Measurements from ENCODE around the gene COMMD10. TPM values are rescaled to one million over a fixed set of nuclear protein-coding genes. Genes with fewer than 3 reads are reported as not detected.

COMMD10 gene
- total and polyA plus RNA-seq, 2 of the 4 experiments (the other 2 are of a cell fraction): 12.8 to 20.4 TPM

GRCh38 chr5:116058346-116058936 is 26.4 kb upstream of the COMMD10 start:
- Histone ChIP-seq H4K20me1 (ENCODE audit: insufficient read depth, low read length) (no peaks in the 10 kb centered on the region), H3K9me3 (ENCODE audit: control insufficient read depth, insufficient read depth, low read length) (no peaks in the 10 kb centered on the region), H3K56ac (ENCODE audit: extremely low read depth, insufficient read depth, low read length) (no peak overlapping the region), H3K4me3 (ENCODE audit: insufficient read depth, low read depth, low read length) (no peak overlapping the region), H3K79me1 (ENCODE audit: low read depth in 1 of 2, low read length in 2 of 2) (no peaks in the 10 kb centered on the region), H3K9ac (ENCODE audit: low read depth, low read length) (no peak overlapping the region), H2BK120ac (ENCODE audit: low read depth, low read length) (no peak overlapping the region), H2BK5ac (ENCODE audit: low read depth, low read length, poor library complexity, severe bottlenecking) (no peak overlapping the region), H4K8ac (ENCODE audit: low read depth in 2 of 2, low read length in 2 of 2) (no peak overlapping the region), H3K27ac (ENCODE audit: insufficient read depth, low read length) (no peak overlapping the region), H3K4me2 (ENCODE audit: low read depth, low read length) (no peak overlapping the region), H3K36me3 (ENCODE audit: control insufficient read depth, insufficient read depth, low read length) (no peaks in the 10 kb centered on the region), H2AK5ac (ENCODE audit: low read depth, low read length) (no peak overlapping the region), H3K9me1 (ENCODE audit: insufficient read depth, low read length) (no peaks in the 10 kb centered on the region), H3K4me1 (ENCODE audit: control insufficient read depth, insufficient read depth, low read length) (no peaks in the 10 kb centered on the region), H3K23ac (ENCODE audit: low read depth, low read length) (no peak overlapping the region), H2AK9ac (replicated peaks; ENCODE audit: low read depth, low read length, poor library complexity) (no peak overlapping the region), H2BK15ac (ENCODE audit: low read depth, low read length) (no peak overlapping the region), H4K5ac (ENCODE audit: low read depth, low read length) (no peak overlapping the region), H3K27me3 (ENCODE audit: control insufficient read depth, insufficient read depth, low read length) (peaks cover 4% of the 10 kb centered on the region), H3K14ac (replicated peaks; ENCODE audit: low read depth, low read length) (no peak overlapping the region), H3K4ac (ENCODE audit: low read depth, low read length) (no peak overlapping the region), H2AFZ (replicated peaks; ENCODE audit: low read length, poor library complexity) (no peak overlapping the region), H3K18ac (ENCODE audit: low read depth, low read length) (no peak overlapping the region), H4K91ac (ENCODE audit: insufficient read depth, low read depth, low read length) (no peak overlapping the region), H2BK20ac (ENCODE audit: low read depth, low read length) (no peak overlapping the region)
- DNase-seq: no peak
- 75% methylated on average over 4 of the region's 13 CpGs; no CpG with 5 or more reads in 1 of the 2 experiments for WGBS, 2 experiments (ENCODE audit: extremely low coverage in 2 of 2, insufficient read length in 1 of 2)
- BruUV-seq (replicated peaks): no TSS peak
- in situ Hi-C loops (cut with MboI; ENCODE audit: low sequenced_read_pairs): loop anchor here (25.0 kb wide), 1 partner anchor 746 kb away; no protein-coding TSS in a partner anchor
- dilution Hi-C loops (cut with HindIII; ENCODE audit: low sequenced_read_pairs, unreplicated experiment): no loop called here
- ChIA-PET POLR2A (ENCODE audit: unreplicated experiment) (no interaction called here), CTCF (no interaction called here)
- no peak for ATAC-seq (ENCODE audit: low read depth)
- intact Hi-C loops (cut with micrococcal nuclease): no loop called here
- no peak for TF ChIP-seq ELK1 (IDR thresholded peaks at IDR 0.05; ENCODE audit: borderline replicate concordance, low read depth, low read length)
- TF ChIP-seq, protein P1, sequence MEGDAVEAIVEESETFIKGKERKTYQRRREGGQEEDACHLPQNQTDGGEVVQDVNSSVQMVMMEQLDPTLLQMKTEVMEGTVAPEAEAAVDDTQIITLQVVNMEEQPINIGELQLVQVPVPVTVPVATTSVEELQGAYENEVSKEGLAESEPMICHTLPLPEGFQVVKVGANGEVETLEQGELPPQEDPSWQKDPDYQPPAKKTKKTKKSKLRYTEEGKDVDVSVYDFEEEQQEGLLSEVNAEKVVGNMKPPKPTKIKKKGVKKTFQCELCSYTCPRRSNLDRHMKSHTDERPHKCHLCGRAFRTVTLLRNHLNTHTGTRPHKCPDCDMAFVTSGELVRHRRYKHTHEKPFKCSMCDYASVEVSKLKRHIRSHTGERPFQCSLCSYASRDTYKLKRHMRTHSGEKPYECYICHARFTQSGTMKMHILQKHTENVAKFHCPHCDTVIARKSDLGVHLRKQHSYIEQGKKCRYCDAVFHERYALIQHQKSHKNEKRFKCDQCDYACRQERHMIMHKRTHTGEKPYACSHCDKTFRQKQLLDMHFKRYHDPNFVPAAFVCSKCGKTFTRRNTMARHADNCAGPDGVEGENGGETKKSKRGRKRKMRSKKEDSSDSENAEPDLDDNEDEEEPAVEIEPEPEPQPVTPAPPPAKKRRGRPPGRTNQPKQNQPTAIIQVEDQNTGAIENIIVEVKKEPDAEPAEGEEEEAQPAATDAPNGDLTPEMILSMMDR (conservative IDR thresholded peaks at IDR 0.05; ENCODE audit: low read depth, low read length): no peak
- TF ChIP-seq SMC3 (IDR thresholded peaks at IDR 0.05; ENCODE audit: low read depth, low read length): no peak
- no peak for TF ChIP-seq MXI1 (IDR thresholded peaks at IDR 0.05; ENCODE audit: borderline replicate concordance, low read depth, low read length)
- no peak for TF ChIP-seq RAD21 (IDR thresholded peaks at IDR 0.05; ENCODE audit: low read length)
- TF ChIP-seq CHD1 (IDR thresholded peaks at IDR 0.05; ENCODE audit: low read depth, low read length): no peak
- no peak for TF ChIP-seq FOS (IDR thresholded peaks at IDR 0.05; ENCODE audit: low read depth, low read length)
- TF ChIP-seq USF2 (IDR thresholded peaks at IDR 0.05; ENCODE audit: low read depth, low read length): no peak
- no peak for TF ChIP-seq POLR2A (IDR thresholded peaks at IDR 0.05; ENCODE audit: low read depth, low read length)
- no peak for TF ChIP-seq CEBPB (IDR thresholded peaks at IDR 0.05; ENCODE audit: low read depth, low read length)
- no peak for TF ChIP-seq BHLHE40 (IDR thresholded peaks at IDR 0.05; ENCODE audit: low read depth, low read length)
- TF ChIP-seq RFX5 (IDR thresholded peaks at IDR 0.05; ENCODE audit: low read depth, low read length): no peak
- TF ChIP-seq MAZ (IDR thresholded peaks at IDR 0.05; ENCODE audit: borderline replicate concordance, low read depth, low read length): no peak
- no peak for TF ChIP-seq NFE2L2 (IDR thresholded peaks at IDR 0.05; ENCODE audit: low read depth, low read length)
- TF ChIP-seq MAFK (IDR thresholded peaks at IDR 0.05; ENCODE audit: low read depth, low read length): no peak
- TF ChIP-seq RCOR1 (IDR thresholded peaks at IDR 0.05; ENCODE audit: insufficient replicate concordance, low read length): no peak

All from IMR-90 (cell line).